Measurements from ENCODE around the gene MARCHF7.

Gene MARCHF7

GRCh38 chr2:159759577-159759976, 47.3 kb downstream of the MARCHF7 start:
- H3K27me3 ChIP-seq (ENCODE audit: low read depth) = no peaks in the 10 kb centered on the region
- in situ Hi-C loops (cut with MboI; ENCODE audit: low sequenced_read_pairs) = no loop called here
- DNase-seq (ENCODE audit: low spot score in 2 of 2) = no peak
- H3K9me3 ChIP-seq = no peaks in the 10 kb centered on the region
- peaks cover 74% of the 10 kb centered on the region for H3K36me3 ChIP-seq (replicated peaks)
- H3K4me1 ChIP-seq = no peaks in the 10 kb centered on the region
- no peak overlapping the region for H3K4me3 ChIP-seq

DNA sequence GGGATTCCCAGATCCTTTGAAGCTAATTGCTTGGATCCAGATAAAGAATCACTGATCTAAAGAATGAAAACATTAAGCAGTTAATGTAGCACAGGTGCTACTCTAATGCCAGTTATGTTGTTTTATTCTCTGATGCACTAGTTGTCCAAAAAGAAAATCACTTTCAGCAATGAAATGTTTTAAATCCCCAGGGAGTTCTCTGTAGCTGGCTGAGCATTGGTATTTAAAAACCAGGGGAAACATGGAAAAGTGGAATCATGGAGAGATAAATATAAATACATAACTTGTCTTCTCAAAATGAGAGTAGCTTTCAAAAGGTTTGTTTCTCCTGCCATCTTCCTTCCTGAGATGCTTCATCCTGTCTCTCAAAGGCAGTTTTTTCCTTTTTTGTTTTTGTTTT, 48.0 kb downstream of the MARCHF7 start:
- Histone ChIP-seq H3K4me1 (no peaks in the 10 kb centered on the region), H3K4me3 (no peak overlapping the region), H3K36me3 (replicated peaks) (peaks cover 76% of the 10 kb centered on the region), H3K27me3 (ENCODE audit: low read depth) (no peaks in the 10 kb centered on the region), H3K9me3 (no peaks in the 10 kb centered on the region)
- no peak for DNase-seq (ENCODE audit: low spot score in 2 of 2)
- in situ Hi-C loops (cut with MboI; ENCODE audit: low sequenced_read_pairs) = no loop called here

- Histone ChIP-seq H3K36me3 (replicated peaks) (peaks cover 71% of the 10 kb centered on the region), H3K4me3 (no peak overlapping the region), H3K4me1 (no peaks in the 10 kb centered on the region), H3K9me3 (no peaks in the 10 kb centered on the region), H3K27me3 (ENCODE audit: low read depth) (no peaks in the 10 kb centered on the region)
- no peak for DNase-seq (ENCODE audit: low spot score in 2 of 2)
- in situ Hi-C loops (cut with MboI; ENCODE audit: low sequenced_read_pairs) = no loop called here
Measured at GRCh38 chr2:159762075-159762474, 49.8 kb downstream of the MARCHF7 start.
